HepG2 (cell line): ENCODE results near the gene TRMT112. TPM values are rescaled to one million over a fixed set of nuclear protein-coding genes. Genes with fewer than 3 reads are reported as not detected.

Source experiments
- ATF7-NPFF ChIP-seq: sonication (generic); formaldehyde crosslinking; IDR thresholded peaks from 2 replicates; pipeline ENCODE4 v1.8.1; 2023; ENCODE audit warnings: mild to moderate bottlenecking, low read depth, missing genetic modification reagents, moderate library complexity
- CEBPB ChIP-seq: IDR thresholded peaks from 2 replicates; pipeline ENCODE4 v1.6.1; 2011; ENCODE audit warnings: low read depth, low read length, improper control_type of control experiment, borderline replicate concordance
- CREB1 ChIP-seq, 2 experiments: fragments of 450-650 bp in 1 of 2; IDR thresholded peaks; 2 replicates each; pipeline ENCODE4 v1.6.1; 2016 to 2017; ENCODE audit warnings: control low read depth in 1 of 2, mild to moderate bottlenecking in 1 of 2, missing compliant biosample characterization in 1 of 2, missing genetic modification characterization in 1 of 2
- MZF1 ChIP-seq: sonication (generic); formaldehyde crosslinking; IDR thresholded peaks from 2 replicates; pipeline ENCODE4 v1.8.1; 2023; ENCODE audit warnings: mild to moderate bottlenecking, missing genetic modification reagents, borderline replicate concordance
- RBM22 ChIP-seq: fragments of 200-400 bp; formaldehyde crosslinking; optimal IDR thresholded peaks from 2 replicates; pipeline ENCODE3; 2017; ENCODE audit warnings: mild to moderate bottlenecking, low read length, moderate library complexity
- SAP130 ChIP-seq: IDR thresholded peaks from 2 replicates; pipeline ENCODE4 v1.6.1; 2016; ENCODE audit warnings: low read depth
- SOX13 ChIP-seq, 3 experiments: fragments of 450-650 bp in 1 of 3; sonication (generic) in 1 of 3; formaldehyde crosslinking in 1 of 3; IDR thresholded peaks in 2 of 3; conservative IDR thresholded peaks in 1 of 3; 2 replicates each; pipeline versions ENCODE4 v1.5.0 to v1.6.1; 2016 to 2020; ENCODE audit warnings: antibody characterized with exemption in 1 of 3, mild to moderate bottlenecking in 1 of 3, missing compliant biosample characterization in 1 of 3, missing genetic modification reagents in 1 of 3, moderate library complexity in 1 of 3
- TFE3 ChIP-seq: IDR thresholded peaks from 2 replicates; pipeline ENCODE4 v1.6.1; 2016
- USF2 ChIP-seq, 2 experiments: sonication (generic) in 1 of 2; formaldehyde crosslinking in 1 of 2; IDR thresholded peaks; 2 replicates each; pipeline versions ENCODE4 v1.5.1 to v1.6.1; 2011 to 2020; ENCODE audit warnings: borderline replicate concordance in 1 of 2, low read depth in 1 of 2, low read length in 1 of 2, mild to moderate bottlenecking in 1 of 2, missing genetic modification reagents in 1 of 2, moderate library complexity in 1 of 2
- ZNF251 ChIP-seq: sonication (generic); formaldehyde crosslinking; IDR thresholded peaks from 2 replicates; pipeline ENCODE4 v1.9.0; 2021; ENCODE audit warnings: mild to moderate bottlenecking, missing genetic modification reagents
- ZNF574 ChIP-seq: sonication (generic); formaldehyde crosslinking; IDR thresholded peaks from 2 replicates; pipeline ENCODE4 v1.4.0; 2020; ENCODE audit warnings: missing genetic modification reagents
- ZNF687 ChIP-seq: sonication (generic); formaldehyde crosslinking; IDR thresholded peaks from 2 replicates; pipeline ENCODE4 v1.5.1; 2020; ENCODE audit warnings: mild to moderate bottlenecking, missing genetic modification reagents, moderate library complexity
- ZNF703 ChIP-seq: sonication (generic); formaldehyde crosslinking; IDR thresholded peaks from 2 replicates; pipeline ENCODE4 v1.5.1; 2020; ENCODE audit warnings: missing genetic modification reagents, mild to moderate bottlenecking, moderate library complexity, borderline replicate concordance
- ZNF850 ChIP-seq: sonication (generic); formaldehyde crosslinking; conservative IDR thresholded peaks from 2 replicates; pipeline ENCODE4 v1.9.0; 2021; ENCODE audit warnings: mild to moderate bottlenecking, missing genetic modification reagents
- ZZZ3 ChIP-seq: sonication (generic); formaldehyde crosslinking; IDR thresholded peaks from 2 replicates; pipeline ENCODE4 v1.4.0; 2020; ENCODE audit warnings: missing genetic modification reagents, mild to moderate bottlenecking, borderline replicate concordance
- polyA plus RNA-seq, 8 experiments: library from polyadenylated mRNA; depleted of rRNA in 3 of 8; stranded (reverse) in 7 of 8; unstranded in 1 of 8; fragments of >200 nt; fragmentation: Illumina TruSeq in 4 of 8; extraction: Trizol in 4 of 8; gene quantifications; 2 replicates each; pipeline versions ENCODE4 v1.2.1 to v1.2.3, GENCODE V29; 2011 to 2016; ENCODE audit warnings: low read depth in 4 of 8, missing spikeins in 1 of 8, mixed read lengths in 1 of 8; ENCODE audit not compliant: insufficient read depth in 1 of 8
- total RNA-seq, 5 experiments: library from RNA; depleted of rRNA; stranded (reverse); fragments of >200 nt; fragmentation: Illumina TruSeq; extraction: Trizol; gene quantifications; 2 replicates each; pipeline ENCODE4 v1.2.3, GENCODE V29; 2016; ENCODE audit warnings: low read depth in 1 of 5

Gene TRMT112
- total and polyA plus RNA-seq, 2 of the 13 experiments (the other 11 are each of a cell fraction or from before 2014, with no cell fraction given), result 186 to 409 TPM

GRCh38 chr11:64284048-64284961, 33.1 kb downstream of the TRMT112 start, which contains the start of gene BAD (continued):
- TF ChIP-seq ZNF850 (CRISPR knock-in tag) (peak; percentile 65; the same call in 1 of the 2 replicates), ZZZ3 (CRISPR knock-in tag) (0 out of 2 replicates have a peak, but pooled peaks have one; percentile 51), ZNF687 (CRISPR knock-in tag) (peak; percentile 69), ATF7-NPFF (CRISPR knock-in tag) (no peak), SOX13 (IDR thresholded peaks at IDR 0.05) (no peak), SOX13 (CRISPR knock-in tag; conservative IDR thresholded peaks at IDR 0.05 in 1 of 2, IDR thresholded peaks at IDR 0.05 in 1 of 2) (no peak), ZNF703 (no peak), TFE3 (CRISPR knock-in tag) (no peak), SAP130 (CRISPR knock-in tag) (peak; percentile 68), ZNF251 (no peak), MZF1 (CRISPR knock-in tag) (no peak), ZNF574 (CRISPR knock-in tag) (no peak), CEBPB (no peak), CREB1 (IDR thresholded peaks at IDR 0.05) (peak; percentile 83), CREB1 (CRISPR knock-in tag; IDR thresholded peaks at IDR 0.05) (peak; percentile 93), RBM22 (peak; percentile 30), USF2 (IDR thresholded peaks at IDR 0.05; ENCODE audit: low read depth, low read length) (no peak), USF2 (CRISPR knock-in tag; IDR thresholded peaks at IDR 0.05; ENCODE audit: borderline replicate concordance) (no peak)
